ENCODE results near the gene SCYGR3. TPM values are rescaled to one million over a fixed set of nuclear protein-coding genes. Genes with fewer than 3 reads are reported as not detected.

SCYGR3 gene
- total and polyA plus RNA-seq, 4 donors, result not detected

GRCh38 chr2:227612546-227613271, 1.9 kb downstream of the SCYGR3 start:
- TF ChIP-seq RAD21 (IDR thresholded peaks at IDR 0.05) (no peak), ATF3 (IDR thresholded peaks at IDR 0.05) (no peak), FOXA1 (IDR thresholded peaks at IDR 0.05) (no peak), RXRA (IDR thresholded peaks at IDR 0.05) (no peak), HNF4G (IDR thresholded peaks at IDR 0.05) (no peak), YY1 (IDR thresholded peaks at IDR 0.05) (no peak), FOXA2 (IDR thresholded peaks at IDR 0.05) (no peak), HNF4A (conservative IDR thresholded peaks at IDR 0.05) (no peak), SP1 (IDR thresholded peaks at IDR 0.05) (no peak), NR2F2 (IDR thresholded peaks at IDR 0.05) (no peak), REST (IDR thresholded peaks at IDR 0.05) (no peak), MAX (IDR thresholded peaks at IDR 0.05) (no peak), CTCF (IDR thresholded peaks at IDR 0.05; ENCODE audit: low read depth, low read length, missing input control) (no peak)
- Histone ChIP-seq H3K4me1 (ENCODE audit: control insufficient read depth in 4 of 4, insufficient read depth in 4 of 4, low read length in 3 of 4) (peaks cover 0 to 2% (median 0%) of the 10 kb centered on the region in 4 donors), H3K27ac (ENCODE audit: low read depth in 1 of 2, low read length in 2 of 2) (no peak overlapping the region), H3K36me3 (ENCODE audit: control insufficient read depth in 4 of 4, insufficient read depth in 3 of 4, low read depth in 1 of 4, low read length in 3 of 4) (no peaks in the 10 kb centered on the region), H3K9me3 (ENCODE audit: control insufficient read depth in 4 of 4, low read length in 3 of 4) (no peaks in the 10 kb centered on the region), H3K9ac (ENCODE audit: low read depth in 1 of 2, low read length in 2 of 2) (no peak overlapping the region), H3K27me3 (ENCODE audit: control insufficient read depth in 4 of 4, insufficient read depth in 4 of 4, low read length in 3 of 4) (no peaks in the 10 kb centered on the region), H3K4me3 (ENCODE audit: low read depth in 1 of 3, low read length in 3 of 3) (no peak overlapping the region)
- 74% methylated on average over 11 of the region's 11 CpGs for WGBS
- no peak for DNase-seq (ENCODE audit: low spot score)

- H3K4me1 ChIP-seq (ENCODE audit: control insufficient read depth in 4 of 4, insufficient read depth in 4 of 4, low read length in 3 of 4), result no peaks in the 10 kb centered on the region
- H3K27ac ChIP-seq (ENCODE audit: low read depth in 1 of 2, low read length in 2 of 2), result no peak overlapping the region
- no peak for DNase-seq (ENCODE audit: low spot score)
- no peak overlapping the region for H3K4me3 ChIP-seq (ENCODE audit: low read depth in 1 of 3, low read length in 3 of 3)
- no peaks in the 10 kb centered on the region for H3K9me3 ChIP-seq (ENCODE audit: control insufficient read depth in 4 of 4, low read length in 3 of 4)
- no peaks in the 10 kb centered on the region for H3K36me3 ChIP-seq (ENCODE audit: control insufficient read depth in 4 of 4, insufficient read depth in 3 of 4, low read depth in 1 of 4, low read length in 3 of 4)
- no peak overlapping the region for H3K9ac ChIP-seq (ENCODE audit: low read depth in 1 of 2, low read length in 2 of 2)
- TF ChIP-seq FOXA2 (IDR thresholded peaks at IDR 0.05), result no peak
- TF ChIP-seq EGR1 (IDR thresholded peaks at IDR 0.05; ENCODE audit: low read depth in 2 of 2), result no peak
- TF ChIP-seq FOXA1 (IDR thresholded peaks at IDR 0.05), result no peak
- TF ChIP-seq RAD21 (IDR thresholded peaks at IDR 0.05), result no peak
- no peak for TF ChIP-seq YY1 (IDR thresholded peaks at IDR 0.05)
- no peak for TF ChIP-seq TAF1 (conservative IDR thresholded peaks at IDR 0.05)
- TF ChIP-seq CTCF (IDR thresholded peaks at IDR 0.05; ENCODE audit: low read depth, low read length, missing input control), result no peak
- no peak for TF ChIP-seq HNF4A (conservative IDR thresholded peaks at IDR 0.05)
- 79% methylated on average over 2 of the region's 2 CpGs for WGBS
- H3K27me3 ChIP-seq (ENCODE audit: control insufficient read depth in 4 of 4, insufficient read depth in 4 of 4, low read length in 3 of 4), result no peaks in the 10 kb centered on the region
These were observed 4.5 kb downstream of the SCYGR3 start for GRCh38 chr2:227610123-227610522.
